Measurements from ENCODE around the gene KRT81.
"Not testable (repeated sequence)": the region's sequence is repeated elsewhere in the genome, so short reads cannot be mapped to it uniquely, and the experiment has no call there.

The KRT81 gene

GRCh38 chr12:52286857-52287785 is 4.2 kb downstream of the KRT81 start:
- H3K9me3 ChIP-seq (ENCODE audit: control insufficient read depth, low read length); H3K4me3 ChIP-seq (ENCODE audit: insufficient read depth, low read depth, low read length, poor library complexity, severe bottlenecking); H3K36me3 ChIP-seq (ENCODE audit: control insufficient read depth, insufficient read depth, low read length); H3K27me3 ChIP-seq (replicated peaks; ENCODE audit: control insufficient read depth, insufficient read depth, low read length, poor library complexity, severe bottlenecking); H3K27ac ChIP-seq (ENCODE audit: insufficient read depth, low read length, poor library complexity, severe bottlenecking); H3K4me1 ChIP-seq (ENCODE audit: control insufficient read depth, insufficient read depth, low read length, poor library complexity, severe bottlenecking); DNase-seq: not testable (repeated sequence)

GRCh38 chr12:52285851-52286530 is 5.3 kb downstream of the KRT81 start:
- no peak overlapping the region for H3K27ac ChIP-seq (ENCODE audit: insufficient read depth, low read length, poor library complexity, severe bottlenecking)
- H3K27me3 ChIP-seq (replicated peaks; ENCODE audit: control insufficient read depth, insufficient read depth, low read length, poor library complexity, severe bottlenecking): no peaks in the 10 kb centered on the region
- DNase-seq: no peak
- no peaks in the 10 kb centered on the region for H3K9me3 ChIP-seq (ENCODE audit: control insufficient read depth, low read length)
- no peaks in the 10 kb centered on the region for H3K36me3 ChIP-seq (ENCODE audit: control insufficient read depth, insufficient read depth, low read length)
- H3K4me3 ChIP-seq (ENCODE audit: insufficient read depth, low read depth, low read length, poor library complexity, severe bottlenecking): no peak overlapping the region
- no peaks in the 10 kb centered on the region for H3K4me1 ChIP-seq (ENCODE audit: control insufficient read depth, insufficient read depth, low read length, poor library complexity, severe bottlenecking)

- H3K27me3 ChIP-seq (replicated peaks; ENCODE audit: control insufficient read depth, insufficient read depth, low read length, poor library complexity, severe bottlenecking): no peaks in the 10 kb centered on the region
- H3K4me1 ChIP-seq (ENCODE audit: control insufficient read depth, insufficient read depth, low read length, poor library complexity, severe bottlenecking): no peaks in the 10 kb centered on the region
- no peak overlapping the region for H3K4me3 ChIP-seq (ENCODE audit: insufficient read depth, low read depth, low read length, poor library complexity, severe bottlenecking)
- DNase-seq: no peak
- H3K27ac ChIP-seq (ENCODE audit: insufficient read depth, low read length, poor library complexity, severe bottlenecking): no peak overlapping the region
- no peaks in the 10 kb centered on the region for H3K36me3 ChIP-seq (ENCODE audit: control insufficient read depth, insufficient read depth, low read length)
- no peaks in the 10 kb centered on the region for H3K9me3 ChIP-seq (ENCODE audit: control insufficient read depth, low read length)
These were observed 6.1 kb downstream of the KRT81 start for GRCh38 chr12:52285172-52285745.

GRCh38 chr12:52284562-52285171 is 6.7 kb downstream of the KRT81 start:
- no peak for DNase-seq
- no peaks in the 10 kb centered on the region for H3K36me3 ChIP-seq (ENCODE audit: control insufficient read depth, insufficient read depth, low read length)
- no peak overlapping the region for H3K4me3 ChIP-seq (ENCODE audit: insufficient read depth, low read depth, low read length, poor library complexity, severe bottlenecking)
- no peak overlapping the region for H3K27ac ChIP-seq (ENCODE audit: insufficient read depth, low read length, poor library complexity, severe bottlenecking)
- no peaks in the 10 kb centered on the region for H3K9me3 ChIP-seq (ENCODE audit: control insufficient read depth, low read length)
- no peaks in the 10 kb centered on the region for H3K4me1 ChIP-seq (ENCODE audit: control insufficient read depth, insufficient read depth, low read length, poor library complexity, severe bottlenecking)
- H3K27me3 ChIP-seq (replicated peaks; ENCODE audit: control insufficient read depth, insufficient read depth, low read length, poor library complexity, severe bottlenecking): no peaks in the 10 kb centered on the region

GRCh38 chr12:52280796-52281560 is 10.4 kb downstream of the KRT81 start:
- Histone ChIP-seq H3K4me3 (ENCODE audit: insufficient read depth, low read depth, low read length, poor library complexity, severe bottlenecking) (no peak overlapping the region), H3K36me3 (ENCODE audit: control insufficient read depth, insufficient read depth, low read length) (no peaks in the 10 kb centered on the region), H3K4me1 (ENCODE audit: control insufficient read depth, insufficient read depth, low read length, poor library complexity, severe bottlenecking) (peaks cover 3% of the 10 kb centered on the region), H3K27me3 (replicated peaks; ENCODE audit: control insufficient read depth, insufficient read depth, low read length, poor library complexity, severe bottlenecking) (no peaks in the 10 kb centered on the region), H3K9me3 (ENCODE audit: control insufficient read depth, low read length) (no peaks in the 10 kb centered on the region), H3K27ac (ENCODE audit: insufficient read depth, low read length, poor library complexity, severe bottlenecking) (no peak overlapping the region)
- DNase-seq: no peak

GRCh38 chr12:52280319-52280795 is 11.0 kb downstream of the KRT81 start:
- H3K4me1 ChIP-seq (ENCODE audit: control insufficient read depth, insufficient read depth, low read length, poor library complexity, severe bottlenecking): peaks cover 3% of the 10 kb centered on the region
- no peak for DNase-seq
- H3K27ac ChIP-seq (ENCODE audit: insufficient read depth, low read length, poor library complexity, severe bottlenecking): no peak overlapping the region
- no peak overlapping the region for H3K4me3 ChIP-seq (ENCODE audit: insufficient read depth, low read depth, low read length, poor library complexity, severe bottlenecking)
- no peaks in the 10 kb centered on the region for H3K36me3 ChIP-seq (ENCODE audit: control insufficient read depth, insufficient read depth, low read length)
- H3K27me3 ChIP-seq (replicated peaks; ENCODE audit: control insufficient read depth, insufficient read depth, low read length, poor library complexity, severe bottlenecking): no peaks in the 10 kb centered on the region
- H3K9me3 ChIP-seq (ENCODE audit: control insufficient read depth, low read length): no peaks in the 10 kb centered on the region

- no peaks in the 10 kb centered on the region for H3K27me3 ChIP-seq (replicated peaks; ENCODE audit: control insufficient read depth, insufficient read depth, low read length, poor library complexity, severe bottlenecking)
- H3K4me3 ChIP-seq (ENCODE audit: insufficient read depth, low read depth, low read length, poor library complexity, severe bottlenecking): no peak overlapping the region
- H3K9me3 ChIP-seq (ENCODE audit: control insufficient read depth, low read length): no peaks in the 10 kb centered on the region
- peaks cover 3% of the 10 kb centered on the region for H3K4me1 ChIP-seq (ENCODE audit: control insufficient read depth, insufficient read depth, low read length, poor library complexity, severe bottlenecking)
- no peak for DNase-seq
- no peak overlapping the region for H3K27ac ChIP-seq (ENCODE audit: insufficient read depth, low read length, poor library complexity, severe bottlenecking)
- H3K36me3 ChIP-seq (ENCODE audit: control insufficient read depth, insufficient read depth, low read length): no peaks in the 10 kb centered on the region
These were observed 11.7 kb downstream of the KRT81 start for GRCh38 chr12:52279422-52280318.

GRCh38 chr12:52278575-52279421 is 12.5 kb downstream of the KRT81 start:
- DNase-seq: peak; percentile 20 to 42 (median 22)
- Histone ChIP-seq H3K36me3 (ENCODE audit: control insufficient read depth, insufficient read depth, low read length) (no peaks in the 10 kb centered on the region), H3K4me3 (ENCODE audit: insufficient read depth, low read depth, low read length, poor library complexity, severe bottlenecking) (no peak overlapping the region), H3K27me3 (replicated peaks; ENCODE audit: control insufficient read depth, insufficient read depth, low read length, poor library complexity, severe bottlenecking) (no peaks in the 10 kb centered on the region), H3K4me1 (ENCODE audit: control insufficient read depth, insufficient read depth, low read length, poor library complexity, severe bottlenecking) (peaks cover 3% of the 10 kb centered on the region), H3K9me3 (ENCODE audit: control insufficient read depth, low read length) (no peaks in the 10 kb centered on the region), H3K27ac (ENCODE audit: insufficient read depth, low read length, poor library complexity, severe bottlenecking) (no peak overlapping the region)
